Activated T-cell treated with anti-CD3 and anti-CD28 coated beads for 24 hours (primary cell): ENCODE results near the gene APOM.
A peak's percentile ranks its signal among the peaks of the same experiment; 100 is the strongest.

Experiments
- DNase-seq: peaks from one replicate; pipeline ENCODE4 v3.0.0-alpha.2; 2020; ENCODE audit warnings: low read depth

Gene APOM

GRCh38 chr6:31658983-31659648 is 3.4 kb downstream of the APOM start:
- DNase-seq, result no peak

GRCh38 chr6:31659649-31660380 is 4.1 kb downstream of the APOM start:
- DNase-seq, result no peak

GRCh38 chr6:31660381-31661261 is 4.9 kb downstream of the APOM start, which contains the start of gene C6orf47:
Gene C6orf47 (minus strand): TSS chr6:31660778. CDS start chr6:31659947, 831 bp downstream.
- DNase-seq, result peak; percentile 68

GRCh38 chr6:31661262-31662123 is 5.8 kb downstream of the APOM start:
- DNase-seq, result no peak

GRCh38 chr6:31662124-31662723 is 6.5 kb downstream of the APOM start:
- no peak for DNase-seq

- DNase-seq, result no peak
Observed at GRCh38 chr6:31663126-31663960, 7.6 kb downstream of the APOM start.

- DNase-seq, result no peak
Observed at GRCh38 chr6:31663961-31664789, 8.5 kb downstream of the APOM start.

- peak; percentile 85 for DNase-seq
Observed at GRCh38 chr6:31664790-31665500, 9.3 kb downstream of the APOM start, which contains the start of gene GPANK1. Gene GPANK1 (minus strand): TSS chr6:31664997. CDS start chr6:31664478, 519 bp downstream.

GRCh38 chr6:31665501-31666336 is 10.0 kb downstream of the APOM start, which contains the start of gene CSNK2B:
Gene CSNK2B (plus strand): TSS chr6:31666080. CDS start chr6:31666832, 752 bp downstream.
- DNase-seq, result peak; percentile 98

GRCh38 chr6:31666337-31666965 is 10.8 kb downstream of the APOM start:
- DNase-seq, result no peak

- no peak for DNase-seq
Observed at GRCh38 chr6:31669676-31670075, 14.0 kb downstream of the APOM start, which contains the start of gene LY6G5B. Gene LY6G5B (plus strand): TSS chr6:31669976. CDS start chr6:31670951, 975 bp downstream.

GRCh38 chr6:31676322-31676903 is 20.7 kb downstream of the APOM start:
- DNase-seq, result no peak

- no peak for DNase-seq
Observed at GRCh38 chr6:31676904-31677303, 21.2 kb downstream of the APOM start.

- no peak for DNase-seq
Observed at GRCh38 chr6:31677955-31678354, 22.3 kb downstream of the APOM start.

GRCh38 chr6:31680226-31681134 is 24.8 kb downstream of the APOM start, which contains the start of gene LY6G5C:
Gene LY6G5C (minus strand): TSS chr6:31681067. CDS start chr6:31680373, 694 bp downstream.
- DNase-seq, result peak; percentile 55
